ENCODE results near the gene ASIP.
"Not testable (repeated sequence)": the region's sequence is repeated elsewhere in the genome, so short reads cannot be mapped to it uniquely, and the experiment has no call there.

ASIP gene

GRCh38 chr20:34242015-34242414, 792 bp downstream of the ASIP start:
- DNase-seq (ENCODE audit: low read depth in 2 of 2, low spot score in 1 of 2): not testable (repeated sequence)

- DNase-seq (ENCODE audit: low read depth in 2 of 2, low spot score in 1 of 2): no peak
Measured at GRCh38 chr20:34242879-34243278, 1.7 kb downstream of the ASIP start.

- no peak for DNase-seq (ENCODE audit: low read depth in 2 of 2, low spot score in 1 of 2)
Measured at GRCh38 chr20:34243377-34243776, 2.2 kb downstream of the ASIP start.

- DNase-seq (ENCODE audit: low read depth in 2 of 2, low spot score in 1 of 2): no peak
Measured at GRCh38 chr20:34246126-34246626, 5.0 kb downstream of the ASIP start.

- DNase-seq (ENCODE audit: low read depth in 2 of 2, low spot score in 1 of 2): no peak
Measured at GRCh38 chr20:34249291-34249690, 8.1 kb downstream of the ASIP start.

GRCh38 chr20:34250005-34250404, 8.8 kb downstream of the ASIP start:
- DNase-seq (ENCODE audit: low read depth in 2 of 2, low spot score in 1 of 2): no peak

GRCh38 chr20:34251619-34252018, 10.4 kb downstream of the ASIP start:
- DNase-seq (ENCODE audit: low read depth in 2 of 2, low spot score in 1 of 2): no peak

- not testable (repeated sequence) for DNase-seq (ENCODE audit: low read depth in 2 of 2, low spot score in 1 of 2)
Measured at GRCh38 chr20:34252431-34253086, 11.3 kb downstream of the ASIP start.

- DNase-seq (ENCODE audit: low read depth in 2 of 2, low spot score in 1 of 2): no peak
Measured at GRCh38 chr20:34254979-34255378, 13.8 kb downstream of the ASIP start.

GRCh38 chr20:34256629-34257124, 15.5 kb downstream of the ASIP start:
- DNase-seq (ENCODE audit: low read depth in 2 of 2, low spot score in 1 of 2): no peak

GRCh38 chr20:34260208-34260942, 19.2 kb downstream of the ASIP start:
- no peak for DNase-seq (ENCODE audit: low read depth in 2 of 2, low spot score in 1 of 2)

GRCh38 chr20:34262488-34263288, 21.5 kb downstream of the ASIP start:
- DNase-seq (ENCODE audit: low read depth in 2 of 2, low spot score in 1 of 2): no peak

GRCh38 chr20:34263468-34263867, 22.2 kb downstream of the ASIP start:
- DNase-seq (ENCODE audit: low read depth in 2 of 2, low spot score in 1 of 2): not testable (repeated sequence)

- DNase-seq (ENCODE audit: low read depth in 2 of 2, low spot score in 1 of 2): no peak
Measured at GRCh38 chr20:34264141-34264540, 22.9 kb downstream of the ASIP start.

- DNase-seq (ENCODE audit: low read depth in 2 of 2, low spot score in 1 of 2): no peak
Measured at GRCh38 chr20:34268145-34268544, 26.9 kb downstream of the ASIP start.

- no peak for DNase-seq (ENCODE audit: low read depth in 2 of 2, low spot score in 1 of 2)
Measured at GRCh38 chr20:34268851-34269636, 27.8 kb downstream of the ASIP start.

- DNase-seq (ENCODE audit: low read depth in 2 of 2, low spot score in 1 of 2): no peak
Measured at GRCh38 chr20:34269996-34270627, 28.9 kb downstream of the ASIP start.

- DNase-seq (ENCODE audit: low read depth in 2 of 2, low spot score in 1 of 2): no peak
Measured at GRCh38 chr20:34271956-34272355, 30.7 kb downstream of the ASIP start.

GRCh38 chr20:34274694-34275093, 33.5 kb downstream of the ASIP start:
- no peak for DNase-seq (ENCODE audit: low read depth in 2 of 2, low spot score in 1 of 2)

GRCh38 chr20:34281177-34281576, 40.0 kb downstream of the ASIP start:
- no peak for DNase-seq (ENCODE audit: low read depth in 2 of 2, low spot score in 1 of 2)
